HepG2 (cell line): Measurements from ENCODE around the gene GPRIN1. TPM values are rescaled to one million over a fixed set of nuclear protein-coding genes. Genes with fewer than 3 reads are reported as not detected.

Experiments
- ARID5B ChIP-seq: IDR thresholded peaks from 2 replicates; pipeline ENCODE4 v1.4.0; 2020; ENCODE audit warnings: mild to moderate bottlenecking, missing genetic modification reagents
- ATM ChIP-seq: fragments of 450-650 bp; IDR thresholded peaks from 2 replicates; pipeline ENCODE4 v1.7.1; 2017; ENCODE audit warnings: mild to moderate bottlenecking, borderline replicate concordance
- HDAC2 ChIP-seq: sonication (generic); formaldehyde crosslinking; IDR thresholded peaks from 2 replicates; pipeline ENCODE4 v1.4.0; 2020; ENCODE audit warnings: missing genetic modification reagents
- NFE2L1 ChIP-seq: sonication (generic); formaldehyde crosslinking; IDR thresholded peaks from 2 replicates; pipeline ENCODE4 v1.4.0; 2020; ENCODE audit warnings: missing genetic modification reagents, mild to moderate bottlenecking, borderline replicate concordance
- NFIC ChIP-seq: IDR thresholded peaks from 2 replicates; pipeline ENCODE4 v1.6.1; 2012; ENCODE audit warnings: mild to moderate bottlenecking, low read length, inconsistent platforms
- PRPF4 ChIP-seq: fragments of 200-400 bp; formaldehyde crosslinking; IDR thresholded peaks from 2 replicates; pipeline ENCODE4 v1.6.1; 2016; ENCODE audit warnings: low read length, low read depth; ENCODE audit not compliant: poor library complexity, severe bottlenecking
- SIN3B ChIP-seq: fragments of 150-350 bp; IDR thresholded peaks from 2 replicates; pipeline ENCODE4 v1.6.1; 2014; ENCODE audit warnings: low read length
- SPEN ChIP-seq: sonication (generic); formaldehyde crosslinking; IDR thresholded peaks from 2 replicates; pipeline ENCODE4 v1.5.1; 2020; ENCODE audit warnings: low read depth, mild to moderate bottlenecking, missing genetic modification reagents
- SRY ChIP-seq: sonication (generic); formaldehyde crosslinking; IDR thresholded peaks from 2 replicates; pipeline ENCODE4 v1.8.0; 2022; ENCODE audit warnings: mild to moderate bottlenecking, missing genetic modification reagents
- SUZ12 ChIP-seq: fragments of 150-350 bp; IDR thresholded peaks from 2 replicates; pipeline ENCODE4 v1.6.1; 2014; ENCODE audit warnings: low read depth, low read length
- USF2 ChIP-seq, 2 experiments: sonication (generic) in 1 of 2; formaldehyde crosslinking in 1 of 2; IDR thresholded peaks; 2 replicates each; pipeline versions ENCODE4 v1.5.1 to v1.6.1; 2011 to 2020; ENCODE audit warnings: borderline replicate concordance in 1 of 2, low read depth in 1 of 2, low read length in 1 of 2, mild to moderate bottlenecking in 1 of 2, missing genetic modification reagents in 1 of 2, moderate library complexity in 1 of 2
- ZBTB38 ChIP-seq: sonication (generic); formaldehyde crosslinking; IDR thresholded peaks from 2 replicates; pipeline ENCODE4 v1.5.1; 2020; ENCODE audit warnings: mild to moderate bottlenecking, missing genetic modification reagents
- ZFYVE20 ChIP-seq: sonication (generic); formaldehyde crosslinking; IDR thresholded peaks from 2 replicates; pipeline ENCODE4 v1.8.0; 2023; ENCODE audit warnings: low read depth, mild to moderate bottlenecking, moderate library complexity, missing genetic modification reagents, borderline replicate concordance
- ZMYM4 ChIP-seq: sonication (generic); formaldehyde crosslinking; IDR thresholded peaks from 2 replicates; pipeline ENCODE4 v1.8.1; 2023; ENCODE audit warnings: mild to moderate bottlenecking, missing genetic modification reagents
- ZNF589 ChIP-seq: sonication (generic); formaldehyde crosslinking; conservative IDR thresholded peaks from 2 replicates; pipeline ENCODE4 v1.8.0; 2022; ENCODE audit warnings: mild to moderate bottlenecking, moderate library complexity, missing genetic modification reagents
- ZNF605 ChIP-seq: sonication (generic); formaldehyde crosslinking; IDR thresholded peaks from 2 replicates; pipeline ENCODE4 v1.8.0; 2022; ENCODE audit warnings: mild to moderate bottlenecking, missing genetic modification reagents
- ZNF615 ChIP-seq: sonication (generic); formaldehyde crosslinking; IDR thresholded peaks from 2 replicates; pipeline ENCODE4 v1.5.0; 2020; ENCODE audit warnings: mild to moderate bottlenecking, missing genetic modification reagents, borderline replicate concordance
- polyA plus RNA-seq, 8 experiments: library from polyadenylated mRNA; depleted of rRNA in 3 of 8; stranded (reverse) in 7 of 8; unstranded in 1 of 8; fragments of >200 nt; fragmentation: Illumina TruSeq in 4 of 8; extraction: Trizol in 4 of 8; gene quantifications; 2 replicates each; pipeline versions ENCODE4 v1.2.1 to v1.2.3, GENCODE V29; 2011 to 2016; ENCODE audit warnings: low read depth in 4 of 8, missing spikeins in 1 of 8, mixed read lengths in 1 of 8; ENCODE audit not compliant: insufficient read depth in 1 of 8
- total RNA-seq, 5 experiments: library from RNA; depleted of rRNA; stranded (reverse); fragments of >200 nt; fragmentation: Illumina TruSeq; extraction: Trizol; gene quantifications; 2 replicates each; pipeline ENCODE4 v1.2.3, GENCODE V29; 2016; ENCODE audit warnings: low read depth in 1 of 5
- TF ChIP-seq, protein P1 (sequence below): sonication (generic); formaldehyde crosslinking; conservative IDR thresholded peaks from 2 replicates; pipeline ENCODE4 v1.8.0; 2022; ENCODE audit warnings: missing genetic modification reagents
- TF ChIP-seq, protein P2 (sequence below): sonication (generic); IDR thresholded peaks from 2 replicates; pipeline ENCODE4 v1.6.1; 2016; ENCODE audit warnings: low read depth, borderline replicate concordance

GPRIN1 gene
- total and polyA plus RNA-seq, 2 of the 13 experiments (the other 11 are each of a cell fraction or from before 2014, with no cell fraction given) = 0.32 to 2.0 TPM

- TF ChIP-seq NFE2L1 (CRISPR knock-in tag) = no peak
- TF ChIP-seq HDAC2 (CRISPR knock-in tag) = peak; percentile 73; the same call in 1 of the 2 replicates
- TF ChIP-seq, protein P1, sequence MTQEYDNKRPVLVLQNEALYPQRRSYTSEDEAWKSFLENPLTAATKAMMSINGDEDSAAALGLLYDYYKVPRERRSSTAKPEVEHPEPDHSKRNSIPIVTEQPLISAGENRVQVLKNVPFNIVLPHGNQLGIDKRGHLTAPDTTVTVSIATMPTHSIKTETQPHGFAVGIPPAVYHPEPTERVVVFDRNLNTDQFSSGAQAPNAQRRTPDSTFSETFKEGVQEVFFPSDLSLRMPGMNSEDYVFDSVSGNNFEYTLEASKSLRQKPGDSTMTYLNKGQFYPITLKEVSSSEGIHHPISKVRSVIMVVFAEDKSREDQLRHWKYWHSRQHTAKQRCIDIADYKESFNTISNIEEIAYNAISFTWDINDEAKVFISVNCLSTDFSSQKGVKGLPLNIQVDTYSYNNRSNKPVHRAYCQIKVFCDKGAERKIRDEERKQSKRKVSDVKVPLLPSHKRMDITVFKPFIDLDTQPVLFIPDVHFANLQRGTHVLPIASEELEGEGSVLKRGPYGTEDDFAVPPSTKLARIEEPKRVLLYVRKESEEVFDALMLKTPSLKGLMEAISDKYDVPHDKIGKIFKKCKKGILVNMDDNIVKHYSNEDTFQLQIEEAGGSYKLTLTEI (CRISPR knock-in tag) = no peak
- TF ChIP-seq SPEN = peak; percentile 31; the same call in 1 of the 2 replicates
- TF ChIP-seq SIN3B = no peak
- peak; percentile 58 for TF ChIP-seq ARID5B
- TF ChIP-seq ATM = no peak
- no peak for TF ChIP-seq ZNF615 (CRISPR knock-in tag)
- TF ChIP-seq ZBTB38 (CRISPR knock-in tag) = no peak
- TF ChIP-seq ZNF605 (CRISPR knock-in tag) = peak; percentile 40; the same call in 1 of the 2 replicates
- TF ChIP-seq USF2 (IDR thresholded peaks at IDR 0.05; ENCODE audit: low read depth, low read length) = no peak
- no peak for TF ChIP-seq USF2 (CRISPR knock-in tag; IDR thresholded peaks at IDR 0.05; ENCODE audit: borderline replicate concordance)
- peak; percentile 90; the same call in 1 of the 2 replicates for TF ChIP-seq SRY (CRISPR knock-in tag)
- peak; percentile 26; the same call in 1 of the 2 replicates for TF ChIP-seq ZMYM4 (CRISPR knock-in tag)
- no peak for TF ChIP-seq ZNF589 (CRISPR knock-in tag)
- TF ChIP-seq SUZ12 = no peak
- TF ChIP-seq ZFYVE20 (CRISPR knock-in tag) = 0 out of 2 replicates have a peak, but pooled peaks have one; percentile 35
- TF ChIP-seq NFIC = no peak
- TF ChIP-seq PRPF4 = no peak
- TF ChIP-seq, protein P2, sequence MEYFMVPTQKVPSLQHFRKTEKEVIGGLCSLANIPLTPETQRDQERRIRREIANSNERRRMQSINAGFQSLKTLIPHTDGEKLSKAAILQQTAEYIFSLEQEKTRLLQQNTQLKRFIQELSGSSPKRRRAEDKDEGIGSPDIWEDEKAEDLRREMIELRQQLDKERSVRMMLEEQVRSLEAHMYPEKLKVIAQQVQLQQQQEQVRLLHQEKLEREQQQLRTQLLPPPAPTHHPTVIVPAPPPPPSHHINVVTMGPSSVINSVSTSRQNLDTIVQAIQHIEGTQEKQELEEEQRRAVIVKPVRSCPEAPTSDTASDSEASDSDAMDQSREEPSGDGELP = no peak
Observed at GRCh38 chr5:176611435-176611834, 1.5 kb upstream of the GPRIN1 start (continued).
